ENCODE results near the gene LIFR. TPM values are rescaled to one million over a fixed set of nuclear protein-coding genes. Genes with fewer than 3 reads are reported as not detected.

LIFR gene
- total RNA-seq, 2 donors from 2014 or later, result 45.4 to 80.1 TPM

- no peaks in the 10 kb centered on the region for H3K36me3 ChIP-seq (replicated peaks in 1 of 2; ENCODE audit: insufficient read depth in 1 of 2, low read depth in 2 of 2)
- no peak for TF ChIP-seq CTCF (IDR thresholded peaks at IDR 0.05)
- TF ChIP-seq POLR2A (IDR thresholded peaks at IDR 0.05), result no peak
- H3K9me3 ChIP-seq, result no peaks in the 10 kb centered on the region
- no peaks in the 10 kb centered on the region for H3K27me3 ChIP-seq
- intact Hi-C loops (cut with DNase I), result no loop called here
- ATAC-seq, result no peak
- H3K4me1 ChIP-seq, result peaks cover 62% of the 10 kb centered on the region
- WGBS, 2 donors, result 62 to 64% methylated on average over 2 of the region's 2 CpGs
- no peak for DNase-seq
- no peak overlapping the region for H3K4me3 ChIP-seq
- peak overlapping the region in 1 of 4 donors; percentile 7 for H3K27ac ChIP-seq
Measured at GRCh38 chr5:38553001-38553521, 3.4 kb downstream of the LIFR start.

- Histone ChIP-seq H3K4me3 (no peak overlapping the region), H3K4me1 (peaks cover 70% of the 10 kb centered on the region), H3K36me3 (replicated peaks in 1 of 2; ENCODE audit: insufficient read depth in 1 of 2, low read depth in 2 of 2) (no peaks in the 10 kb centered on the region), H3K27ac (peak overlapping the region in 2 of 4 donors; percentile 3 to 46), H3K9me3 (no peaks in the 10 kb centered on the region), H3K27me3 (no peaks in the 10 kb centered on the region)
- intact Hi-C loops (cut with DNase I), result no loop called here
- TF ChIP-seq CTCF (IDR thresholded peaks at IDR 0.05) (peak; percentile 15 to 69 (median 57)), POLR2A (IDR thresholded peaks at IDR 0.05) (no peak)
- ATAC-seq (peak; percentile 47), DNase-seq (peak; percentile 44 to 70 (median 59))
- 60 to 61% methylated on average over 10 of the region's 10 CpGs for WGBS, 2 donors
Measured at GRCh38 chr5:38551030-38552017, 5.1 kb downstream of the LIFR start.

DNA sequence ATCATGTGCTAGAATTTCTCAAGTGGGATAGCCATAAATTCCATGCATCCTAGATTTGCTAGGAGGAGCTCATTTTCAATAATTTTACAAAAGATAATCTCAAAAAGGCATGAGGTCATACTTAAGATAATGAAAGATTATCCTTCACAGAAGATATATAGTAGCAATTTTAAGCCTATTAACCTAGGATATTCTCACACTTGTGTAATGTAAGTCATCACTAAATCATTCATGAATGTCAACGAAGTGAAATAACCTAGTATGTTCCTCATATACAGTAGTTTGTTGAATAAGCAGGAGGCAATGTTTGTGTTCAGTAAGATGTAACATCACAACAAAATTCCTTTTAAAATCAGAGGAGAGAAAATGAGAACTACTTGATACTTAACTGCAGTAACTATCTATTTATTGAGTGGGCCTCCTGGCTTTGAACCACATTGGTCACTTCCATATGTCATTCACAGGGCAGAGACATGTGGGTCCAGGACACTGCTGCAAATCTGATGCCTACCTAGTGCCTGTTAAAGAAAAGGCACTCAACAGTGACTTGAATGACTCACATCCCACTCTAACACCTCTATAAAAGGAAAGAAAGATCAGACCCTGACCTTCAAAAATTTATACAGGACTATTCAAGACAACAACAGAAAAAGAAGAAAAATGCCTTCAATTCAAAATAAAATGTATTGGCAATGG is 8.2 kb downstream of the LIFR start:
- H3K27me3 ChIP-seq, result no peaks in the 10 kb centered on the region
- peaks cover 67% of the 10 kb centered on the region for H3K4me1 ChIP-seq
- no peaks in the 10 kb centered on the region for H3K36me3 ChIP-seq (replicated peaks in 1 of 2; ENCODE audit: insufficient read depth in 1 of 2, low read depth in 2 of 2)
- peak overlapping the region in 2 of 4 donors; percentile 12 to 32 for H3K27ac ChIP-seq
- H3K4me3 ChIP-seq, result no peak overlapping the region
- TF ChIP-seq CTCF (IDR thresholded peaks at IDR 0.05) (no peak), POLR2A (IDR thresholded peaks at IDR 0.05) (no peak)
- 66 to 67% methylated on average over 1 of the region's 1 CpG for WGBS, 2 donors
- intact Hi-C loops (cut with DNase I), result no loop called here
- ATAC-seq (no peak), DNase-seq (no peak)
- H3K9me3 ChIP-seq, result no peaks in the 10 kb centered on the region

DNA sequence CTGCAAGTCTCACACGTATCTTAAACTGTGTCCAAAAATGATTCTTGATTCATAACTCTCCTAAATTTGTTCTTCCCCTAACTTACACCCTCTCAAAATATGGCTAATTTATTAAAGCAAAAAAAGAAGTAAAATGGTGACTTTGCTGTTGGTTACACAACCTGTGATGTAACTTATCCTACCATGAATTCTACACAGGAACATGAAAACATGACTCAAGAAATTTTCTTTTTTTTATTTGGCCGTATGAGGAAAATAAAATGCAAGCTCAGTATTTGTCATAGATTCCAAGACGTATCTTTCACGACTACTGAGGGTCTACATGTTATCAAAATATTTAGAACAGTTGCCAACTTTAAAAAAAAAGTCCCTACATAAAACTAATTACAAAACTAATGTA is 9.2 kb downstream of the LIFR start:
- intact Hi-C loops (cut with DNase I), result no loop called here
- Histone ChIP-seq H3K4me3 (no peak overlapping the region), H3K36me3 (replicated peaks in 1 of 2; ENCODE audit: insufficient read depth in 1 of 2, low read depth in 2 of 2) (no peaks in the 10 kb centered on the region), H3K9me3 (no peaks in the 10 kb centered on the region), H3K27ac (peak overlapping the region; percentile 16 to 51 (median 36)), H3K27me3 (no peaks in the 10 kb centered on the region), H3K4me1 (peaks cover 57% of the 10 kb centered on the region)
- WGBS, 2 donors, result 39 to 47% methylated on average over 4 of the region's 4 CpGs
- DNase-seq (no peak), ATAC-seq (no peak)
- TF ChIP-seq POLR2A (IDR thresholded peaks at IDR 0.05), result no peak
- TF ChIP-seq CTCF (IDR thresholded peaks at IDR 0.05), result no peak

Measured in body of pancreas (tissue), 4 donors.